ENCODE data around the gene PHC2.

PHC2 gene

DNA sequence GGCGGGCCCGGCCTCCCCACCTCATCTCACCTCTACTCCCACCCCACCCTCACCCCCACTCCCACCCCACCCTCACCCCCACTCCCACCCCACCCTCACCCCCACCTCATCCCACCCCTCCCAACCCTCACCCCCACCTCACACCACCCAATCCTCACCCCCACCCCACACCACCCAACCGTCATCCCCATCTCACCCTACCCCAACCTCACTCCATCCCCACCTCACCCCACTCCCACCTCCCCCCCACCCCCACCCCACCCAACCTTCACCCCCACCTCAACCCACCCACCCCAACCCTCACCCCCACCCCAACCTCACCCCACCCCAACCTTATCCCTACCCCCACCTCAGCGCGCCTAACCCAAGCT lies 123.4 kb downstream of the PHC2 start:
- TF ChIP-seq CTCF (IDR thresholded peaks at IDR 0.05; ENCODE audit: low read depth, low read length), result no peak
- DNase-seq (ENCODE audit: low read depth in 2 of 2), result no peak
- no peak overlapping the region for H3K4me3 ChIP-seq (replicated peaks in 1 of 2; ENCODE audit: low read depth in 2 of 2, low read length in 2 of 2)

DNA sequence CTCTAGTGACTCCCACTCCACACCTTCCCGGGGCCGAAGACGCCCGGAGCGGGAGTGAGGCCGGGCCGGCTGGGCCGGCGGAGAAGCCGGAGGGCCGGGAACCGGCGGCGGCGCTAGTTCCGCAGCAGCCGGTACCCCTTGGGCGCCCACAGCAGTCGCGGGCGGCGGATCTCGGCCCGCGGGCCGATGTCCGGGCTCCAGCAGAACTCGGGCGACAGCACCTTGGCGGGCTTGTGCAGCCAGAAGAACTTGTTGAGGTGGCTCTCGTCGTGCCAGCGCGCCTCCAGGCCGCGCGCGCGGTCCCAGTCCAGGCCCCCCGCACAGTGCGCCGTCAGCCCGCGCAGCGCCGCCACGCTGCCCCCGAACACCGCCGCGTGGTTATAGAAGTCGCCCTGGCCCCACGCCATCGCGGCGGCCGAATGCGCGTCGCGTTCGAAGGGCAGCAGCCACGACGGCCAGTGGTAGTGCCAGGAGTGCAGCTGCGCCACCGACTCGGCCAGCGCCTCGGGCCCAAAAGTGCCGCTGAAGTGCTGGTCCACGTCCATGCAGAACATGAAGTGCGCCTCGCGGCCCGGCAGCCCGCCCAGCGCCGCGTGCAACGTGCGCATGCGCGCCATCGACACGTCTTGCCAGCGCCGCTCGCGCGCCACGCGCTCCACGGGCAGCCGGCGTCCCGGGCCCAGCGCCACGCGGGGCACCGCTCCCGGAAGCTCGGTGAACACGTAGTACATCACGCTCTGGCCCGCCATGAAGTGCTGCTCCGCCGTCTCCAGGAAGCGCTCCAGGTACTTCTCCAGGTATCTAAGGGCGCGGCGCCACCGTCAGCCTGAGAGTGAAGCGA lies 124.0 kb downstream of the PHC2 start:
- peak in 1 of 2 donors; percentile 49 for DNase-seq (ENCODE audit: low read depth in 2 of 2)
- TF ChIP-seq CTCF (IDR thresholded peaks at IDR 0.05; ENCODE audit: low read depth, low read length), result no peak
- H3K4me3 ChIP-seq (replicated peaks in 1 of 2; ENCODE audit: low read depth in 2 of 2, low read length in 2 of 2), result no peak overlapping the region

DNA sequence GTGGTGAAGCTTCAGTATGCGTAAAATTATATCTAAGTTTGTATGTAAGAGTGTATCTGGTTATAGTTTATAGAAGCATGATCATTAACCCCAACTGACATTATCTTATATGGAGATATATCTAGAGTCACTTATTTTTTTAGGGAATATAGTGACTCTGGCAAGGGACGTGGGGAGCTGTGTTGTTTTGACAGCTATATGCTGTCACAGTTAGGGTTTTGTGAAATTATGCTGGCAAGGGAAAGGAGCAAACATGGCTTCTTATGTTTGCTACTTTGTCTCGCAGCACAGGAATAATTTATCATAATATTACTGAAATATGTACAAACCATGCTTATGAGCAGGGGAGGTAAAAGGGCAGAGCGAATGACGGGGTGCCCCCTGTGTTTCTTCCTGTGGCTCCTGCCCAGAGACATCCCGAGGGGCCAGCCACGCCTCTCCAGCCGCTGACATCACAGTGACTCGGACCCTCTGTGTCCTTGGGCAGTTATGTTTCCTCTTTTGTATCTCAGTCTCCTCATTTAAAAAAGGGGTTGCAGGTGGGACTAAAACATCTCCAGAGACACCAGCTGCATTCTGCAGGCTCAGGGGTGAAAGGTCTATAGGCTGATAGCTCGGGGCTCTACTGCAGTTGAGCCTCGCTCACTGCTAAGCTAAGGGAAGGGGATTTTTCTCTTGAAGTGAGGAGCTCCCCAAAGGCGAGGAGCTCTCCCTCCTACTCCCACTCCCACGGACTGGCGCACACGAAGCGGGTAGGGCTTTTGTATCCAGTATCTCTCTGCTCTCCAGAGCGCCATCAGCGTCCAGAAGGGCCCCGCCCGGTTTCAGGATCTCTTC lies 124.9 kb downstream of the PHC2 start:
- H3K4me3 ChIP-seq (replicated peaks in 1 of 2; ENCODE audit: low read depth in 2 of 2, low read length in 2 of 2), result no peak overlapping the region
- TF ChIP-seq CTCF (IDR thresholded peaks at IDR 0.05; ENCODE audit: low read depth, low read length), result no peak
- no peak for DNase-seq (ENCODE audit: low read depth in 2 of 2)

DNA sequence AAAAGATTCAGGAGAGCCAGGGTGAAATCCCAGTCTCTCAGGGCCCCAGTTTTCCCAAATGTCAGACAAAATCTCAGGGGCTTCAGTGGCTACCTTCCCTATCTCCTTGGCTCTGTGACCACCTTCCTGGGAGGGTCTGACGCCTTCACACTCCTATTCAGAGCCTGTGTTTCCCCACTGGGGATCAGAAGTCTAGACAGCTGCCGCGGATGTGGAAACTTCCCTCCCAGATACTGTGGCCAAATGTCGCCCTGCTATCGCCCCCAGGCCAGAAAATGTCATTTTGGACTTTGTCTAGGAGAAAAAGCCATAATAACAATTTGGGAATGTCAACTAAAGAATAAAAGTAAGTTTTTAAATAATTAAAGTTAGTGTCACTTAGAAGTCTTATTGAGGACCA lies 125.9 kb downstream of the PHC2 start:
- no peak for TF ChIP-seq CTCF (IDR thresholded peaks at IDR 0.05; ENCODE audit: low read depth, low read length)
- DNase-seq (ENCODE audit: low read depth in 2 of 2), result no peak
- H3K4me3 ChIP-seq (replicated peaks in 1 of 2; ENCODE audit: low read depth in 2 of 2, low read length in 2 of 2), result no peak overlapping the region

DNA sequence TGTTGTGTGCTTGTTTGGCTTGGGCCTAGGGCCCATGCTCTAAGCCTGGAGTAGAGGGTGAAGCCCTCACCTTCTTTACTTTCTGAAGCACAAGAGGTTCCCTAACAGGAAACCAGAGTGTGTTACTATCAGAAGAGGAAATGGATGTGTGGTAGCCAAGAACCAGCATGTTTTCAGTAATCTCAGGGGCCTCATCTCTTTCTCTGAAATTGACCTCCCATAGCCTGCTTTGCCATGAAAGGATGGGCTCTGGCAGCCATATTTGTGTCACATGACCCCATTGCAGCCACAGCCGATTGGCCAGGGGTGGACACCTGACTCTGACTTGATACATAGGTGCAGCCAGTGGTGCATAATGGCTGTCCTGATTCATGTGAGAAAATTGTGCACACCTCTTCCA lies 128.6 kb downstream of the PHC2 start:
- H3K4me3 ChIP-seq (replicated peaks in 1 of 2; ENCODE audit: low read depth in 2 of 2, low read length in 2 of 2), result no peak overlapping the region
- no peak for TF ChIP-seq CTCF (IDR thresholded peaks at IDR 0.05; ENCODE audit: low read depth, low read length)
- peak in 1 of 2 donors; percentile 68 for DNase-seq (ENCODE audit: low read depth in 2 of 2)

GRCh38 chr1:33301273-33301984 lies 129.5 kb downstream of the PHC2 start:
- no peak for TF ChIP-seq CTCF (IDR thresholded peaks at IDR 0.05; ENCODE audit: low read depth, low read length)
- peak; percentile 14 to 42 for DNase-seq (ENCODE audit: low read depth in 2 of 2)
- H3K4me3 ChIP-seq (replicated peaks in 1 of 2; ENCODE audit: low read depth in 2 of 2, low read length in 2 of 2), result no peak overlapping the region
